Testis (tissue), 2 donors: Measurements from ENCODE around the gene FMO1.

ENCODE experiments used
- CTCF ChIP-seq, 3 experiments: fragments of 450-650 bp in 2 of 3; fragments of 200-600 bp in 1 of 3; sonication (generic) in 1 of 3; IDR thresholded peaks; one replicate each; pipeline ENCODE4 v1.5.1; 2016 to 2019; ENCODE audit warnings: antibody characterized with exemption in 3 of 3, mild to moderate bottlenecking in 2 of 3, moderate library complexity in 1 of 3
- POLR2A ChIP-seq: fragments of 450-650 bp; IDR thresholded peaks from one replicate; pipeline ENCODE4 v1.6.1; 2017; ENCODE audit warnings: antibody characterized with exemption, mild to moderate bottlenecking, moderate library complexity

DNA sequence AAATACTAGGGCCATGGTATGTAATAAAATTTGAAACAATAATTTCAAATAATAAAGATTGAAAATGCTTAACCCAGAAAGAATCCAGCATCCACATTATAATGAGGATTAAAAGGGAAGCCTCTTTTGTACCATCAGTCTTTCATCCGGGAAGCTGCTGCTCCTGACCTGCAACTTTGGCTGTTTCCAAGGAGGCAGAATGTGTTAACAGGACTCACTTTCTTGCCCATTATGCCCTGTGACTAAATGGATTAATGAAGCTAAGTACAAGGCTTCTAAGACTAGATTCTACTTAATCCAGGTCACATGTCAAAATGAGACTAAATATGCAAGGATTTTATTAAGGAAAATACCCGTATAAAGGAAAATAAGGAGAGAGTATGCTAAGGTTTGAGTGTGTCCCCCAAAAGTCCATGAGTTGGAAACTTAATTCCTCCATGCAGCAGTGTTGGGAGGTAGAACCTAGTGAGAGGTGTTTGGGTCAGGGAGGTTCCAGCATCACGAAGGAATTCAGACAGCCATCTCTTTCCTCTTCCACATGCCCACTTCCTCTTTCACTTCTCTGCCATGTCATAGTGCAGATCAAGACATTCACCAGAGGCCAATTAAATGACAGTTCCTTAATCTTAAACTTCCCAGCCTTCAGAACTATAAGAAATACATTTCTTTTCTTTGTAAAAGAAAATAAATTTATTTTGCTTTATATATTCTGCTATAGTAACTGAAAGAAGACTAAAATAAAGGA, 35.5 kb upstream of the FMO1 start:
- TF ChIP-seq CTCF (IDR thresholded peaks at IDR 0.05): no peak
- no peak for TF ChIP-seq POLR2A
